Measurements from ENCODE around the gene NFKBIB.

The NFKBIB gene

GRCh38 chr19:38894968-38895367 is 4.8 kb upstream of the NFKBIB start:
- H3K9me2 ChIP-seq (replicated peaks; ENCODE audit: control insufficient read depth, low read length): no peaks in the 10 kb centered on the region
- H3K27ac ChIP-seq (ENCODE audit: low read depth, low read length): no peak overlapping the region
- peaks cover 10% of the 10 kb centered on the region for H3K4me1 ChIP-seq (ENCODE audit: control insufficient read depth, low read length)

GRCh38 chr19:38898788-38899446 is 852 bp upstream of the NFKBIB start:
- Histone ChIP-seq H3K4me1 (ENCODE audit: control insufficient read depth, low read length) (peaks cover 20% of the 10 kb centered on the region), H3K27ac (ENCODE audit: low read depth, low read length) (no peak overlapping the region)
- TF ChIP-seq CTCF (IDR thresholded peaks at IDR 0.05; ENCODE audit: low read depth, low read length, poor library complexity, severe bottlenecking) (no peak), EZH2phosphoT487 (IDR thresholded peaks at IDR 0.05; ENCODE audit: borderline replicate concordance, low read length) (no peak)

More at GRCh38 chr19:38894968-38895367, 4.8 kb upstream of the NFKBIB start:
- Histone ChIP-seq H3K27me3 (ENCODE audit: control insufficient read depth, low read length) (no peaks in the 10 kb centered on the region), H3K4me3 (ENCODE audit: low read length) (no peak overlapping the region), H3K79me2 (ENCODE audit: control insufficient read depth, low read length) (peaks cover 1% of the 10 kb centered on the region), H3F3A (ENCODE audit: control insufficient read depth, insufficient read depth) (no peaks in the 10 kb centered on the region), H3K4me2 (ENCODE audit: low read length) (no peak overlapping the region), H3K36me3 (ENCODE audit: control insufficient read depth, low read length) (no peaks in the 10 kb centered on the region), H3K9me3 (ENCODE audit: control insufficient read depth, insufficient read depth, low read length) (no peaks in the 10 kb centered on the region), H4K20me1 (ENCODE audit: control insufficient read depth, insufficient read depth, low read depth, low read length) (no peaks in the 10 kb centered on the region)
- TF ChIP-seq CTCF (IDR thresholded peaks at IDR 0.05; ENCODE audit: low read depth, low read length, poor library complexity, severe bottlenecking) (no peak), EZH2phosphoT487 (IDR thresholded peaks at IDR 0.05; ENCODE audit: borderline replicate concordance, low read length) (no peak)

GRCh38 chr19:38900202-38900629 is 447 bp downstream of the NFKBIB start:
- TF ChIP-seq EZH2phosphoT487 (IDR thresholded peaks at IDR 0.05; ENCODE audit: borderline replicate concordance, low read length): no peak
- peak; percentile 11 for TF ChIP-seq CTCF (IDR thresholded peaks at IDR 0.05; ENCODE audit: low read depth, low read length, poor library complexity, severe bottlenecking)

More at GRCh38 chr19:38898788-38899446, 852 bp upstream of the NFKBIB start:
- Histone ChIP-seq H3K4me2 (ENCODE audit: low read length) (peak overlapping the region; percentile 88), H3F3A (ENCODE audit: control insufficient read depth, insufficient read depth) (no peaks in the 10 kb centered on the region), H3K79me2 (ENCODE audit: control insufficient read depth, low read length) (peaks cover 34% of the 10 kb centered on the region), H4K20me1 (ENCODE audit: control insufficient read depth, insufficient read depth, low read depth, low read length) (no peaks in the 10 kb centered on the region), H3K9me2 (replicated peaks; ENCODE audit: control insufficient read depth, low read length) (no peaks in the 10 kb centered on the region), H3K9me3 (ENCODE audit: control insufficient read depth, insufficient read depth, low read length) (peaks cover 5% of the 10 kb centered on the region), H3K4me3 (ENCODE audit: low read length) (peak overlapping the region; percentile 93), H3K36me3 (ENCODE audit: control insufficient read depth, low read length) (peaks cover 7% of the 10 kb centered on the region), H3K27me3 (ENCODE audit: control insufficient read depth, low read length) (no peaks in the 10 kb centered on the region)

More at GRCh38 chr19:38900202-38900629, 447 bp downstream of the NFKBIB start:
- peak overlapping the region; percentile 93 for H3K4me3 ChIP-seq (ENCODE audit: low read length)
- no peaks in the 10 kb centered on the region for H3K9me2 ChIP-seq (replicated peaks; ENCODE audit: control insufficient read depth, low read length)
- peaks cover 38% of the 10 kb centered on the region for H3K79me2 ChIP-seq (ENCODE audit: control insufficient read depth, low read length)
- H3K27me3 ChIP-seq (ENCODE audit: control insufficient read depth, low read length): no peaks in the 10 kb centered on the region
- H3K9me3 ChIP-seq (ENCODE audit: control insufficient read depth, insufficient read depth, low read length): peaks cover 5% of the 10 kb centered on the region
- H3K4me1 ChIP-seq (ENCODE audit: control insufficient read depth, low read length): peaks cover 20% of the 10 kb centered on the region
- peak overlapping the region; percentile 86 for H3K4me2 ChIP-seq (ENCODE audit: low read length)
- H4K20me1 ChIP-seq (ENCODE audit: control insufficient read depth, insufficient read depth, low read depth, low read length): no peaks in the 10 kb centered on the region
- no peaks in the 10 kb centered on the region for H3F3A ChIP-seq (ENCODE audit: control insufficient read depth, insufficient read depth)
- H3K36me3 ChIP-seq (ENCODE audit: control insufficient read depth, low read length): peaks cover 18% of the 10 kb centered on the region
- H3K27ac ChIP-seq (ENCODE audit: low read depth, low read length): peak overlapping the region; percentile 30

Measured in DOHH2 (cell line).